Hematopoietic multipotent progenitor cell treated with erythropoietin and hydrocortisone succinate and interleukin-3 and kit ligand, for 6 days (in vitro differentiated cells): Measurements from ENCODE around the gene FRMPD2.
"Not testable (repeated sequence)": the region's sequence is repeated elsewhere in the genome, so short reads cannot be mapped to it uniquely, and the experiment has no call there.

Experiments
- DNase-seq: peaks from one replicate; pipeline ENCODE4 v3.0.0-alpha.2; 2015

FRMPD2 gene

GRCh38 chr10:48231178-48231577 lies 43.3 kb downstream of the FRMPD2 start:
- DNase-seq: no peak

DNA sequence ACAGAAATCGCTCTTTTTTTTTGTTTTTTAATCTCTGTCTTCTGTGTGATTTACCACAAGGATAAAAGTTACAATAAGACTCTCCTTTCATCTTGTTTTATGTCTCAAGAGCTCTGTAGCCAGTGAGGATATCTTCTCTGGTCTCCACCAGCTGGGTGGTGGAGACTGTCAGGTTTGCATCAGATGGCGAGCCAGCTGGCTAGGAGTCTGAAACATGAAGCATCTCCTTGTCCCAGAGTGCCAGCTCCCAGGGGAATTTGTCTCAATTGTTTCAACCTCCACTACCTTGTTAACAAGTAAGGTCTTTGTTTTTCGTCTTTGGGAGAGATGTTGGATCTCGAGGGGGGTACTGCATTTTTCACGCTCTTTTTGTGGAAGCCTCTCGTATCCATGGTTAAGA lies 47.3 kb downstream of the FRMPD2 start:
- no peak for DNase-seq

- no peak for DNase-seq
These were observed 49.4 kb downstream of the FRMPD2 start for GRCh38 chr10:48224979-48225560.

DNA sequence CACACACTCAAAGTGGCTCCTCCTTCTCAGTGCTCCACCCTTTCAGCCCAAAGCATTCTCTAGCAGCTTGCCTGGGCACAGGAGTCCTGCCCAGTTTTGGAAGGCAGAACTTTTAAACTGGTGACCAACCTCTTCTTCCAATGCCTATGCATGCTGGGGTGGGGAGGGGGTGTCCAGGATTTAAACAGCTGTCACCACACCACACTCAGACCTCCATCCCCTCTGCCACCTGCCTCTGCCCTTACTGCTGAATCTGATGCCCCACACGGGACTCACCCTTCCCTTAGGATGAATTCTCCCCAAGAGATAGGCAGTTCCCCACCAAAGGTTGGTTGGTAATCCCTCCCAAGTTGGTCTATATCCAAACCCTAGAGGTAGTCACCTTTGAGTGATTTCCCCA lies 50.2 kb downstream of the FRMPD2 start:
- no peak for DNase-seq

GRCh38 chr10:48221814-48222213 lies 52.7 kb downstream of the FRMPD2 start:
- no peak for DNase-seq

DNA sequence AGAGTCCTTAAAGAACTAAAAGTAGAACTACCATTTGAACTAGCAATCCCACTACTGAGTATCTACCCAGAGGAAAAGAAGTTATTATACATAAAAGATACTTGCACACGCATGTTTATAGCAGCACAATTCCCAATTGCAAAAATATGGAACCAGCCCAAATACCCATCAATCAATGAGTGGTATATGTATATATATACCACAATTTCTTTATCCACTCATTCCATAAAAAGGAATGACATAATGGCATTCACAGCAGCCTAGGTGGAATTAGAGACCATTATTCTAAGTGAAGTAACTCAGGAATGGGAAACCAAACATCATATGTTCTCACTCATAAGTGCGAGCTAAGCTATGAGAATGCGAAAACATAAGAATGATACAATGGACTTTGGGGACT lies 53.5 kb downstream of the FRMPD2 start:
- DNase-seq: not testable (repeated sequence)

GRCh38 chr10:48219194-48219593 lies 55.3 kb downstream of the FRMPD2 start:
- DNase-seq: no peak

- DNase-seq: no peak
These were observed 57.8 kb downstream of the FRMPD2 start for GRCh38 chr10:48216744-48217143.

GRCh38 chr10:48216204-48216505 lies 58.3 kb downstream of the FRMPD2 start:
- DNase-seq: no peak

- DNase-seq: peak; percentile 75
These were observed 58.9 kb downstream of the FRMPD2 start for GRCh38 chr10:48215486-48216203.

DNA sequence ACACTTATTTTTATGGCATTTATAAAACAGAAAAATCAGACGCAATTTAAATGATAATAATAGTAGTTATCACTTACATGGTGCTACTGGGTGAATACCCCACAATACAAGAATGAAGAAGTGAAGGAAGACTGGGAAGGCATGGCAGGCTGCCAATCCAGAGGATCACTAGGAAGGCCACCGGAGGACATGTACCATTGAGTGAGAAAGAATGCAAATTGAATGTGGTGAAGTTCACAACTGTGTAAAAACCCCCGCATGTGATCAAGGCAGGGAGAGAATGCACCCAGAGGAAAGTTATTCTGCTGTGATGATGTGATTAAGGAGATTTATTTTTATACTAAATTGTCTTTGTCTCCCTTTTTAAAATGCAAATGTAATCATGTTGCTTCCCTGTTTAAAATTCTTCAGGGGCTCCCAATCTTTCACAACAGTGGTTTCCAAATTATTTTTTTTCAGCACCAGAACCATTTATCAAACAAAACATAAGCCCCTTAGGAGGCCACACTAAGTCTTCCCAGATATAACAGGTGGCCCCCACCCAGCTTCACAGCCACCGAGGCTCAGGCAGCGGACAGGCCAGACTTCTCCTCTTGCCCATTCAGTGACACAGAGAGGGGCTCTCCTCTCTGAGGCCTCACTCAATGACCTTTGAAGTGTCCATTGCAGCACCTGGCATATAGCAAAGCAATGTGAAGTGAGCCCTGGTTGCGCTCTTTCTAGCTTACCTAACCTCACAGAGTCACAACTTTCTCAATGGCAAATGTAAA lies 59.6 kb downstream of the FRMPD2 start:
- no peak for DNase-seq

DNA sequence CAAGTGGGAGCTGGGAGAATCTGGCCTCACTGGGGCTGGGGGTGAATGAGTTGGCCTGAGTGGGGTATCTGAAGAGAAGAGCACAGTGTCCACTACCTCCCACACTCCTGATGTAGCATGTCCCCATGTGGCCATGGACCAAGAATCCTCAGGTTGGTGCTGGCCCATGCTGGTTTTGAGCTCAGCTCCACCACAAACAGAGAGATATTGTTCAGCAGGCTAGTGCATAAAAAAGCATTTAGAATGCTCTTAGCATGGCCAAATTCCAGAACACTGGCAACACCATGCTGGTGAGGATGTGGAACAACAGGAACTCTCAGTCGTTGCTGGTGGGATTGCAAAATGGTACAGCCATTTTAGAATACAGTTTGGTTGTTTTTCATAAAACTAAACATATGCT lies 61.4 kb downstream of the FRMPD2 start:
- DNase-seq: no peak

- DNase-seq: no peak
These were observed 62.7 kb downstream of the FRMPD2 start for GRCh38 chr10:48211777-48212176.

DNA sequence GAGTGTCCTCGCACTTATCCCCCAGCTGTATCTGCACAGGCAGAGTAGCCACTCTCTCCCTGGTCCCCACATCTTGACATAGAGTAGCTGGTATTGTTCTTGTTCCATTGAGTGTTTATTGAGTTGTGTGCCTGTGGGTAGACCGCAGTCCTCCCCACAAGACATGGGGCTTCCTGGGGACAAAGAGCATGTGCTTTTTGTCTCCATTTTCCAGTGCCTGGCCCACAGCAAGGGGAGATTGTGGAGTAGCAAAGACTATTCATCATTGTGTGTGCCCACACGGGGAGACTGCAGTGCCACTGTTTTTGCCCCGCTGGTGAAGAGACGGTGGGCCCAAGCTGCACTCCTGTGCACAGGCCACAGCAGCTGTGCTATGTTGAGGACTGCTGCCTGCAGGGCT lies 63.5 kb downstream of the FRMPD2 start:
- no peak for DNase-seq

GRCh38 chr10:48210391-48210790 lies 64.1 kb downstream of the FRMPD2 start:
- no peak for DNase-seq

DNA sequence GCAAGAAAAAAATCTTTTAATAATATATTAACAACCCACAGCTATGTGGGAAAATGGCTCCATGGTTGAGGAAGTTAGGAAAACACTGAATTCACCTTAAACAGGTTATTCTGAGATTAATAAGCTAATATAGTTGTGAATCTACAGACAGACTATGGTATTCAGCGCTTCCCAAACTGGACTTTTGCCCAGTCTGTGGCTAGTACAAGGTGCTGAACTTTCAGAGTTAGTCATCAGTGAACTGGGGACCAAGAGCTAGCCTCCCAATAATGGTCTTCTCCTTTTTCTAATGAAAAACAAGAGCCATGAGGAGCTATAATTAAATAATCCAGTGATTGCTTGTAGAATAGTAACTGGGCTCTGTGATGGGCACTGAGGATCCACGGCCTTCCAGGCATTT lies 65.3 kb downstream of the FRMPD2 start:
- no peak for DNase-seq

DNA sequence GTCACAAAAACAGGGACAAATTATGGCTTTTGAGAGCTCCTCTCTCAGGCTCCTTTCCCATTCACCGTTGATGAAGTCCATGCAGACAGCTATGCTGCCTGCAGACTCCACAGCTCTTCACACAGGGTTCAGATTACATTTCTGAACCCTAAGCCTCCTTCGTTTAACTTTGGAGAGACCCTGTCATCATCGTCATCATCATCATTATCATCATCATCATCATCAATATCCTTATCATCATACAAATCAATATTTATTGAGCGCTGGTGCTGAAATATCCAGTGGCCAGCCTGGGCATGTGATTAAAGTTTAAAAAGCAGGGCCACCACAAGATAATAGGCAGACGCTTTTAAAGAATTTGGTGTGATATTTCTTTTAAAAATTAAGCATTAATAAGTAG lies 66.6 kb downstream of the FRMPD2 start:
- no peak for DNase-seq

GRCh38 chr10:48206482-48207250 lies 67.8 kb downstream of the FRMPD2 start:
- no peak for DNase-seq

- DNase-seq: no peak
These were observed 68.6 kb downstream of the FRMPD2 start for GRCh38 chr10:48205918-48206317.

DNA sequence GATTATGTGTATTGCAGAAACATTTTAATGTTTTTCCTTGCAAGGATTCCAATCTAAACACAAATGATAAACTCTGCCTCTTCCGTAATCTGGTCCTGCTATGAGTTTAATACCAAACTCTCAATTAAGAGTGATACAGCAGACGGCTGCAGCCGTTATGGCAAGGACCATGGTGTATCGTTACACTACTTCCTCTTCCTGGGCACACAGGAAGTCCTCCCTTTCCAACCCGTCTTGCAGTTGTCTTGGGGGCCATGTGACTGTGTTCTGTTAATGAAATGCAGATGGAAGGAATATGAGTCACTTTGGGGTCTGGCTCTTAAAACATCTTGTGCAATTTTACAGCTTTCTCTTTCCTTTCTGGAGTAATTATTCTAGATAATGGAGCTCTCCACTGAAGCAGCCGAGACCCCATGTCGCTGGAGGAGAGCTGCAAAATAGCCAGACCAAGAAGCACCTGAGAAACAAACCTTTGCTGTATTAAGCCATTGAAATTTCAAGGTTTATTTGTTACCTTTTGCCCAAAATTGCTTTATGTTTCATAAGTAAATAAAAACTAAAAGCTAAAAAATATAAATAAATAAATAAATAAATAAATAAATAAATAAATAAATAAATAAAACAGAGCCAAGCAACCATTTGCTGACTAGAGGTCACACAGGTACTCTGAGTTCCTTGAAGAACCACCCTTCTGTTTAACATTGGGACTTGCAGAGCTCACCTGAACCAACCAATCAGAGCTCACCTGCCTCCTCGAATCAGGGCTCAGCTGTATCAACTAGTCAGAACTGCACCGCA lies 74.7 kb downstream of the FRMPD2 start:
- peak; percentile 37 for DNase-seq

GRCh38 chr10:48197236-48197899 lies 77.1 kb downstream of the FRMPD2 start:
- no peak for DNase-seq

- no peak for DNase-seq
These were observed 78.7 kb downstream of the FRMPD2 start for GRCh38 chr10:48195803-48196202.
